ENCODE results near the gene ZNF91.
"Not testable (repeated sequence)": the region's sequence is repeated elsewhere in the genome, so short reads cannot be mapped to it uniquely, and the experiment has no call there.

ZNF91 gene

DNA sequence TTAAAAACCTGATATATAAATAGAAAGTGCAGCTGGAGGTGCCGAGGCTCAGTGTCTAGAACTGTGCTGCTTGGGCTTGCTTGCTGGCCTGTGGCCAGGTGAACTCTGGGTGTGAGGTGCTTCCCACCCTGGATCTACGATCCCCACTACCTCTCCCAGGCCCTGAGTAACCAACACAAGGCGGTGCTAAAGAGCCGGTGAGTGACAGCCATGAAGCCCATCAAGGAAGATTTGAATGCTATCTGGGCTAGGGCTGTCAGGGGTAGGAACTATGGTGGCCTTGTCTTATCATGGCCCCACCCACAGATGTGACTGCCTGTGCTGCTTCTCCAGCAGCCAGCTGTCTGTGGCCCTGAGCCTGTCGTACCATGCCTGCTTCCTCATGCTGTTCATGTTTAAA is 25.6 kb upstream of the ZNF91 start:
- no peak overlapping the region for H3K4me3 ChIP-seq (ENCODE audit: low read depth, low read length)
- no peak for DNase-seq (ENCODE audit: low read depth)

DNA sequence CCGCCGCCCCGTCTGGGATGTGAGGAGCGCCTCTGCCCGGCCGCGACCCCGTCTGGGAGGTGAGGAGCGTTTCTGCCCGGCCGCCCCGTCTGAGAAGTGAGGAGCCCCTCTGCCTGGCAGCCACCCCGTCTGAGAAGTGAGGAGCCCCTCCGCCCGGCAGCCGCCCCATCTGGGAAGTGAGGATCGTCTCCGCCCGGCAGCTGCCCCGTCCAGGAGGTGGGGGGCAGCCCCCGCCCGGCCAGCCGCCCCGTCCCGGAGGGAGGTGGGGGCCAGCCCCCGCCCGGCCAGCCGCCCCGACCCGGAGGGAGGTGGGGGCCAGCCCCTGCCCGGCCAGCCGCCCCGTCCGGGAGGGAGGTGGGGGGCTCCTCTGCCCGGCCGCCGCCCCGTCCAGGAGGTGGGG is 24.0 kb upstream of the ZNF91 start:
- DNase-seq (ENCODE audit: low read depth); H3K4me3 ChIP-seq (ENCODE audit: low read depth, low read length): not testable (repeated sequence)

More for the DNA sequence above, 25.6 kb upstream of the ZNF91 start:
- TF ChIP-seq, protein P1, sequence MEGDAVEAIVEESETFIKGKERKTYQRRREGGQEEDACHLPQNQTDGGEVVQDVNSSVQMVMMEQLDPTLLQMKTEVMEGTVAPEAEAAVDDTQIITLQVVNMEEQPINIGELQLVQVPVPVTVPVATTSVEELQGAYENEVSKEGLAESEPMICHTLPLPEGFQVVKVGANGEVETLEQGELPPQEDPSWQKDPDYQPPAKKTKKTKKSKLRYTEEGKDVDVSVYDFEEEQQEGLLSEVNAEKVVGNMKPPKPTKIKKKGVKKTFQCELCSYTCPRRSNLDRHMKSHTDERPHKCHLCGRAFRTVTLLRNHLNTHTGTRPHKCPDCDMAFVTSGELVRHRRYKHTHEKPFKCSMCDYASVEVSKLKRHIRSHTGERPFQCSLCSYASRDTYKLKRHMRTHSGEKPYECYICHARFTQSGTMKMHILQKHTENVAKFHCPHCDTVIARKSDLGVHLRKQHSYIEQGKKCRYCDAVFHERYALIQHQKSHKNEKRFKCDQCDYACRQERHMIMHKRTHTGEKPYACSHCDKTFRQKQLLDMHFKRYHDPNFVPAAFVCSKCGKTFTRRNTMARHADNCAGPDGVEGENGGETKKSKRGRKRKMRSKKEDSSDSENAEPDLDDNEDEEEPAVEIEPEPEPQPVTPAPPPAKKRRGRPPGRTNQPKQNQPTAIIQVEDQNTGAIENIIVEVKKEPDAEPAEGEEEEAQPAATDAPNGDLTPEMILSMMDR (IDR thresholded peaks at IDR 0.05; ENCODE audit: insufficient read depth, low read depth, low read length, missing control alignments): no peak

DNA sequence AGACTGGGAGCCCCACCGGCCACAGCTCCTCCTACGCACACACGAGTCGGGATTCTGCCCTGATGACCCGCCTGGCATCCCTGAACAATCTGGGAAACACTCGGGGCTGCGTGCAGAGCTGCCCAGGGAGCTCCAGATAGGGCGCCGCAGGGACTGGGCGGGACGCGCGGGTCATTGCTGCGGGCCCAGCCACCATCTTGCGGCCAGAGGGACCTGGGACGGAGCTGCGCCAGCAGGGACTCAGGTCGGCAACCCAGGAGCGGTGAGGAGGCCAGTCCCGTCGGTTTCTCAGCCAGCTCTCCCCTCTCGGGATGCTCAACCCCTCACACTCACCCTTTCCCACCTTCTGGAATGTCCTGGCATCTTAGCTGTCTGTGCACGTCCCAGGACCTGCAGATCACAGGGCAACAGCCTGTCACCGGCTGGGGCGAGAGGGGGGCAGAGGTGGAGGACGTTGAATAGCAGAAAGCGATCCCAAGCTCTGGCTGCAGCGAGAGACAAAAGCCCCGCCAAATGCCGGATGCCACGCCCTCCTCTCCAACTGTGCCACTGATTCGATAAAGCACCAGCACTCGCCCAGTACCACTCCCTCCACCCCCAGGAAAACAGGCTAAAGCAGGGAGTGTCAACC is 20.4 kb upstream of the ZNF91 start:
- TF ChIP-seq, protein P1 (IDR thresholded peaks at IDR 0.05; ENCODE audit: insufficient read depth, low read depth, low read length, missing control alignments): no peak
- no peak overlapping the region for H3K4me3 ChIP-seq (ENCODE audit: low read depth, low read length)
- no peak for DNase-seq (ENCODE audit: low read depth)

DNA sequence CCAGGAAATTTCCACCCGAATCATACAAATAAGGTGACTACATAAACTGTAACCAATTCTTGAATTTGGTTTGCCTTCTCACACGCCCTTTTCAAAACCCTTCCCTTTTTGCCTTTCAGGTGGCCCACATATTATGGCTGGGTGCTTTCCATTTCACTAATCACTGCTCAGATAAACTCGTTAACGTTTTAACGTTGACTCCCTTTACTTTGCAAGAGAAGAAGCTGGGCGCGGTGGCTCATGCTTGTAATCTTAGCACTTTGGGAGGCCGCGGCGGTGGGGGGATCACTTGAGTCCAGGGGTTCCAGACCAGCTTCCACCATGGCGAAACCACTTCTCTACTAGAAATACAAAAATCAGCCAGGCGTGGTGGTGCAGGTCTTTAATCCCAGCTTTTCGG is 19.8 kb upstream of the ZNF91 start:
- TF ChIP-seq, protein P1 (IDR thresholded peaks at IDR 0.05; ENCODE audit: insufficient read depth, low read depth, low read length, missing control alignments): no peak
- no peak for DNase-seq (ENCODE audit: low read depth)
- H3K4me3 ChIP-seq (ENCODE audit: low read depth, low read length): no peak overlapping the region

DNA sequence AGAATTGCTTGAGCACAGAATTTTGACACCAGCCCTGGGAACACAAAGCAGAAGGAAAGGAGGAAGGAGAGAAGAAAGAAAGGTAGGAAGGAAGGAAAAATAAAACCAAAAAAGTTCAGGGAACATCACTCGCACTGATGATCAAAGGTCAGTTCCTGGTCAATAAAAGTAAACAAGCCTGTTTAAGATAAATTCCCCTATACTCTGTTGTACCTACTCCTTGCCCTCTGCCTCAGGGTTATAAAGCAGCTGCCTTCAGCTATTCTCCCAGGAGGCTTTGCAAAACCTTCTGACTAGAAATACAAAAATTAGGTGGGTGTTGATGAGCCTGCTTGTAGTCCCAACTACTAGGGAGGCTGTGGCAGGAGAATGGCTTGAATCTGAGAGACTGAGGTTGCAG is 14.9 kb upstream of the ZNF91 start:
- TF ChIP-seq, protein P1 (IDR thresholded peaks at IDR 0.05; ENCODE audit: insufficient read depth, low read depth, low read length, missing control alignments): no peak
- no peak for DNase-seq (ENCODE audit: low read depth)
- no peak overlapping the region for H3K4me3 ChIP-seq (ENCODE audit: low read depth, low read length)

DNA sequence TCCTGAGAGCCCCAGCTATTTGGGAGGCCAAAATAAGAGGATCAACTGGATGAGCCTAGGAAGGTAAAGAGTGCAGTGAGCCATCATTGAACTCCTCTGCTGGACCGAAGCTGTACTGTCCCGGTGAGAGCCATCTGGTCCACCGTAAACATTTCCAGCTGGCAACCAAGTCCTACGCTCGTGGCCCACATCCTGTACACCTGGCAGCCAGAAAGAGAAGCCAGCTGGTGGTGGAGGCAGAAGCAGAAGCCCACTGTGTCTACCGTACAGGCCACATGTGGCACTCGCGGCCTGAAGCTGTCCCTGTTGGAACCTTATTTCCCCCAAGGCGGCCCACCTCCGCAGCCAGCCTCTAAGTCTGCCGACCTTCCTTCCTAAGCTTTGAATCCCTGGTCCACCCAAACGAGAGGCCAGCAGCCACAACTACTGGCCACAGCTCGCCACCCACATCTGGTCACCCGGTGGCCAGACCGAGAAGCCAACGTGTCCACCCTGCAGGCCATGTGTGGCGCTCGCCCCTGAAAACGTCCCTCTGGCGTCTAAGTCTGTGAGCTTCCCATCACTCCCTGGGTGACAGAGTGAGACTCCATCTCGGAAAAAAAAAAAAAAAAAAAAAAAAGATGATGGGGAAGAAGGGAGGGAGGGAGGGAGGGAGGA is 14.2 kb upstream of the ZNF91 start:
- TF ChIP-seq, protein P1 (IDR thresholded peaks at IDR 0.05; ENCODE audit: insufficient read depth, low read depth, low read length, missing control alignments): no peak
- no peak for DNase-seq (ENCODE audit: low read depth)
- no peak overlapping the region for H3K4me3 ChIP-seq (ENCODE audit: low read depth, low read length)

DNA sequence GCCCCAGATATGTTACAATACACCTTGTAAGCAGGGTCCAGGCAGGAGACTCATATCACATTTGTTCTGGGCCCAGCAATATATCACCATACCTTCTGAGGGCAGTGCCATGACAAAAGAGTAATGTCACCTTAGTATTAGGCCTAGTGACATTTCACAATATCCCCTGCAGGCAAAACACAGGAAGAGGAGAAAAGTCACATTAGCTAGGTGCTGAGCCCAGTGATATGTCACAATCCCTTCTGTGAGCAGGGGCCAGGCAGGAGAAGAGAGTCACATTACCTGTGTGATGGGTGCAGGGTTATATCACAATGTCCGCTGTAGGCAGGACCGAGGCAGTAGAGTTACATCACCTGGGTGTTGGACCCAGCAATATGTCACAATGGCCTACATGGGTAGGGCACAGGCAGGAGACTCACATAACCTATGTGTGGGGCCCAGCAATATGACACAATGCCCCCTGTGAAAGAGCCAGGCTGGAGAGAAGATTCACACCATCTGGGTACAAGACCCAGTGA is 12.4 kb upstream of the ZNF91 start:
- H3K4me3 ChIP-seq (ENCODE audit: low read depth, low read length): no peak overlapping the region
- TF ChIP-seq, protein P1 (IDR thresholded peaks at IDR 0.05; ENCODE audit: insufficient read depth, low read depth, low read length, missing control alignments): no peak
- no peak for DNase-seq (ENCODE audit: low read depth)

All from GM12865 (cell line).